AG10803 (cell line): ENCODE measurements around the gene CFAP52.
"Not testable (repeated sequence)": the region's sequence is repeated elsewhere in the genome, so short reads cannot be mapped to it uniquely, and the experiment has no call there.

Experiments used
- DNase-seq: peaks from one replicate; pipeline ENCODE4 v3.0.0; 2010; ENCODE audit warnings: low read depth
- H3K4me3 ChIP-seq: 2 replicates; pipeline ENCODE4 v1.5.1; 2011; ENCODE audit warnings: mild to moderate bottlenecking, low read length, control low read depth
- CTCF ChIP-seq: conservative IDR thresholded peaks from 2 replicates; pipeline ENCODE4 v1.5.1; 2011; ENCODE audit warnings: mild to moderate bottlenecking, low read length, control low read depth, inconsistent platforms

Gene CFAP52

GRCh38 chr17:9645851-9646545, 69.6 kb downstream of the CFAP52 start:
- H3K4me3 ChIP-seq = peak overlapping the region; percentile 60
- no peak for DNase-seq
- TF ChIP-seq CTCF = no peak

DNA sequence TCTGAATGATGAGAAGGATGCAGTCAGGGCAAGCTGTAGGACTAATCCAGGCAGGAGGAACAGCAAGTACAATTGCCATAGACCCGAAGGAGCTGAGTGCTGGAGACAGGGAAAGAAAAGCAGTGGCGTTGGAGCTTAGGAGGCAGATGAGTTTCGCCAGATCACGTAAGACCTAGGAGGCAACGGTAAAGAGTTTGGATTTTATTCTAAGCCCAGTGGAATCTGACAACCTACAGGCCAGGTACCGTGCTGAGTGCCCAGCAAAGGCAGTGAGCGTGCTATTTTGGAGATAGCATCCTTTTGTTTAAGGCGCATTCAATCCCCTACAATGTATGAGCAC, 70.1 kb downstream of the CFAP52 start:
- DNase-seq = no peak
- TF ChIP-seq CTCF = no peak
- H3K4me3 ChIP-seq = no peak overlapping the region

DNA sequence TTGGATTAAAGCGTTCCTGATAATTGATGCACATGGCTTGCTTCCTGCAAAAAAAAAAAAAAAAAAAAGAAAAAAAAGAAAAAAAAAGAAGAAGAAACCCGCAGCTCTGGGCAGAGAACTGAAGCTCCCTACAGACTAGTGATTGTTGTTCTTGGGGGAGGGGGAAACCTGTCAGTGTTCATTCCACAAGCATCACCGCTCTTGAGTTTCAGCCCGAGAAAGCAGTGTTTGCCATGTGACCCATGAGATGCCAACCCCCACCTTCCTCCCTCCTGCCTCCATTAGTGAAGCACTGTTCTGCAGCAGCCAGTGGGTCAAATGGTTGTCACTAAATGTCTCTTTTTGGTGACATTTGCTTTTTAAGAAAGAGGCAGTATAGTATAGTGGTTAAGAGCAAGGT, 70.6 kb downstream of the CFAP52 start:
- DNase-seq = no peak
- H3K4me3 ChIP-seq = no peak overlapping the region
- no peak for TF ChIP-seq CTCF

GRCh38 chr17:9648521-9649110, 72.2 kb downstream of the CFAP52 start:
- no peak for DNase-seq
- H3K4me3 ChIP-seq = no peak overlapping the region; the same call in 1 of the 2 replicates
- no peak for TF ChIP-seq CTCF

DNA sequence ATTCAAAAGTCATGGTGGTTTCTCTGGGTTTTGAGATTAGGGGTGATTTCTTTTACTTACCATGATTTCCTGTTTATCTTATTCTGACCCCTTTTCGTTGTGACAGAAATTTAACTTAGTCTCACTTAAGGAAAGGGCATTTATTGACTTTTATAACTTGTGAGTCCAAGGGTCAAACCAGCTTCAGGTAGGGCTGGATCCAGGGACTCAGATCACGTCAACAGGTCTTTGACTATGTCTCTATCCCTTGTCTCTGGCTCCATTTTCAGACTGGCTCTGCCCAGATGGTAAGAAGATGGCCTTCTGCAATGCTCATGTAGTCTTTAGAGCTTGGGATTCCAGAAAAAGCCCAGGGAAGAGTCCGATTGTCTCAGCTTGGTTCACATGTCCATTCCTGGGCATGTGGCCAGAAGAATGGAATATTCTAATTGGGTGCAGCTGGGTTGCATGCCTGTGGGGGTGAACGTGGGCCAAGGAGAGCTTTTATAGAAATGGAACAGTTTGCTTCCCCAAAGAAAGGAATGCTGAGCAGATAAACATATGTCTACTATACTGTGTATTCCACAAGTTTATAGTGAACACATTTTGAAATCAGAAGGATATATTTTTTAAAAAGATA, 82.3 kb downstream of the CFAP52 start:
- DNase-seq = peak; percentile 96
- no peak overlapping the region for H3K4me3 ChIP-seq
- no peak for TF ChIP-seq CTCF

DNA sequence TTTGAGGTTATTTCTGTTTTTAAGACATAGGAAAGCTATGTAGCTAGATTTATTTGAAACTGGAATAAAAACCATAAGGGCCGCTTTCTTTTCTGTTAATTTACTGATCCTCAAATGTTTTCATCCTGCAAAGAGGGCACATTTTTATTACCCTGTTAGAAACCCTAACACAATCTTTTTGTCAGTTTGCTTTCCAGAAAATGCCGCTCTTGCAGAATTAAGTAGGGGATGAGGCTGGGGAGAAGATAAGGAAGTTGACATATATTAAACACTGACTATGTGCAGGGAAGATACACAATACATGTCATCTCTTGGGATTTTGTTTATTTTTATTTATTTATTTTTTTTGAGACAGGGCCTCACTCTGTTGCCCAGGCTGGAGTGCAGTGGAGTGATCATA, 84.6 kb downstream of the CFAP52 start:
- no peak for DNase-seq
- TF ChIP-seq CTCF = no peak
- no peak overlapping the region for H3K4me3 ChIP-seq

DNA sequence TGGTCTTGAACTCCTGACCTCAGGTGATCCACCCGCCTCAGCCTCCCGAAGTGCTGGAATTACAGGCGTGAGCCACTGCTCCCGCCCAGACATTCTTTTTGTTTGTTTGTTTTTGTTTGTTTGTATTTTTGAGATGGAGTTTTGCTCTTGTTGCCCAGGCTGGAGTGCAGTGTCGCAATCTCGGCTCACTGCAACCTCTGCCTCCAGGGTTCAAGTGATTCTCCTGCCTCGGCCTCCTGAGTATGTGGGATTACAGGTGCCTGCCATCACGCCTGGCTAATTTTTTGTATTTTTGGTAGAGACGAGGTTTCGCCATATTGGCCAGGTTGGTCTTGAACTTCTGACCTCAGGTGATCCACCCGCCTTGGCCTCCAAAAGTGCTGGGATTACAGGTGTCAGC, 87.1 kb downstream of the CFAP52 start:
- DNase-seq, H3K4me3 ChIP-seq: not testable (repeated sequence)
